ENCODE measurements around the gene CDV3. TPM values are rescaled to one million over a fixed set of nuclear protein-coding genes. Genes with fewer than 3 reads are reported as not detected.
"Not testable (repeated sequence)": the region's sequence is repeated elsewhere in the genome, so short reads cannot be mapped to it uniquely, and the experiment has no call there.

The CDV3 gene
- total RNA-seq, 1 donor from 2014 or later: 163 TPM

DNA sequence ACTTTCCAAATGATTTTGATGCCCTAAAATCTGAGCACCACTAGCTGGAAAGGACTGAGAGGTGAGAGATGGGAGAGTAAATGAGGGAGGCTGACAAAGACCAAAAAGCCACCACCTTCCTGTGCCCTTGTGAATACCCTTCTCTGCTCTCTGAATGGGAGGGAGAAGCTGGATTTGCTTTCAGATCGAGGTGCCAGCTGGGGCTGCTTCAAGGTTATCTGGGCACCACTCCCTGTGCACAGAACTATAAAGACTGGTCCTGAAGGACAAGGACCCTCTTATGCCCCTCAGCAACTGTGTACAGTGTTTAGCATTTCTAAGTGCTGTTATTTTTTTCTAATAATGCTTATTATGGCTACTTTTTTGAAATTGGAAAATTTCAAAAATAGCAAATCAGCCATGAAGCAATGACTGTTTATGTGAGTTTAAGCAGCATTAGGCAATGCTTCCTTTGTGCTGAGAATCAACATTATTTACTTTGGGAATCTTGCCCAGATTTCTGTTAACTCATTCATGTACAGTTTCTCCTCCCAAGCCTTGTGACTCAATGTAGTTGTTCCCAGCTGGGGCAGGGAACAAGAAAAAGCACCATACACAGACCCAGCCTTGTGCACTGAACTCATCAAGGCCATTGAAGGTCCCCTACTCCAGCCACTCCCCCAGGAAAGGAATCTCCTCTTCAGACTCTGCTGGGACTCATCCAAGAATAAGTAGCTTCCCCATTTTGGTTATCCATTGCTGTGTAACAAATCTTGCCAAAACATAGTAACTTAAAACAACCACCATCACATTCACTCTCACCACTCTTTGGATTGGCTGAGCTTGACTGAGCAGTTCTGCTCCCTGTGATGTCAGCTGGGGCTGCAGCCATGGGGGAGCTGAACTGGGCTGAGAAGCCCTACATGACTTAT is 37.3 kb upstream of the CDV3 start:
- DNase-seq (ENCODE audit: low read depth): peak; percentile 94
- no peak for TF ChIP-seq CTCF (conservative IDR thresholded peaks at IDR 0.05; ENCODE audit: low read depth, low read length)
- H3K4me3 ChIP-seq (ENCODE audit: low read depth, low read length): no peak overlapping the region

GRCh38 chr3:133537131-133537530 is 36.4 kb upstream of the CDV3 start:
- not testable (repeated sequence) for H3K4me3 ChIP-seq (ENCODE audit: low read depth, low read length); DNase-seq (ENCODE audit: low read depth)

- DNase-seq (ENCODE audit: low read depth): no peak
- TF ChIP-seq CTCF (conservative IDR thresholded peaks at IDR 0.05; ENCODE audit: low read depth, low read length): no peak
- no peak overlapping the region for H3K4me3 ChIP-seq (ENCODE audit: low read depth, low read length)
Observed at GRCh38 chr3:133538154-133538553, 35.3 kb upstream of the CDV3 start.

GRCh38 chr3:133540896-133541674 is 32.4 kb upstream of the CDV3 start:
- TF ChIP-seq CTCF (conservative IDR thresholded peaks at IDR 0.05; ENCODE audit: low read depth, low read length): no peak
- no peak overlapping the region for H3K4me3 ChIP-seq (ENCODE audit: low read depth, low read length)
- peak; percentile 91 for DNase-seq (ENCODE audit: low read depth)

GRCh38 chr3:133542871-133543270 is 30.6 kb upstream of the CDV3 start:
- TF ChIP-seq CTCF (conservative IDR thresholded peaks at IDR 0.05; ENCODE audit: low read depth, low read length): no peak
- DNase-seq (ENCODE audit: low read depth): no peak
- no peak overlapping the region for H3K4me3 ChIP-seq (ENCODE audit: low read depth, low read length)

DNA sequence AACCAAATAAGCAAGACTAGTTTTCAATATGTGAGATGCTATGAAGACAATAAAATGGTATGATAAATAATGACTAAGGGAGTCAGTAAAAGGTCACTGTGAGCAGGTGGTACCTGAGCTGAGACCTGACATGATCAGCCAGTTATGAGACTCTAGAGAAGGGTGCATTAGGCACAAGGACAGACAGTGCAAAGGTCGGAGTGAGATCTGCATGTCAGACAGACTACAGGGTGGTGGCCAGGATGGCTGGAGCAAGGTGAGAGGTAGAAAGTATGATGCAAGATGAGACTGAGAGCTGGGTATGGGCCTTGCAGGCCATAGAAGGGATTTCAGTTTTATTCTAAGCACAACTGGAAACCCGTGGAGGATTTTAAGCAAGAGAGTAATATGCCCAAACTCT is 28.5 kb upstream of the CDV3 start:
- DNase-seq (ENCODE audit: low read depth); H3K4me3 ChIP-seq (ENCODE audit: low read depth, low read length): not testable (repeated sequence)

GRCh38 chr3:133547432-133548041 is 25.9 kb upstream of the CDV3 start:
- no peak for DNase-seq (ENCODE audit: low read depth)
- TF ChIP-seq CTCF (conservative IDR thresholded peaks at IDR 0.05; ENCODE audit: low read depth, low read length): no peak
- no peak overlapping the region for H3K4me3 ChIP-seq (ENCODE audit: low read depth, low read length)
